Measurements from ENCODE around the gene AP2A1. TPM values are rescaled to one million over a fixed set of nuclear protein-coding genes. Genes with fewer than 3 reads are reported as not detected.

AP2A1 gene
- total and polyA plus RNA-seq, 2 of the 13 experiments (the other 11 are each of a cell fraction or from before 2014, with no cell fraction given) = 22.7 to 39.7 TPM

DNA sequence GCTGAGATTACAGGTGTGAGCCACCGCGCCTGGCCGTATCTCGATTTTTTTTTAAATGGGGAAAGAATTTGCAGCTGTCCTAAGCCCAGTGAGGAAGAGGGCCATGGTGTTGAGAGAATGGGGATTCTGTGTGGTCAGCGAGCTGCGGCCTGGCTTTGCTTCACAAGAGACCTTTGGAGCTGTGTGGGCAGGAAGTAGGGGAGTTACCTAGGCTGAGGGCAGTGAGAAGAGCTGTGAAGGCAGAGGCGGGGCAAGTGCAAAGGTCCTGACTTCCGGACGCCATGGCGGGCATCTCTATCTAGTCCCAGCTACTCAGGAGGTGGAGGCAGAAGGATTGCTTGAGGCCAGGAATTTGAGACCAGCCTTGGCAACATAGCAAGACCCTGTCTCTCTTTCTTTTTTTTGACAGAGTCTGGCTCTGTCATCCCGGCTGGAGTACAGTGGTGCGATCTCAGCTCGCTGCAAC is 4.9 kb downstream of the AP2A1 start (continued):
- 0 out of 2 replicates have a peak, but pooled peaks have one; percentile 68 for TF ChIP-seq MEIS1 (CRISPR knock-in tag; IDR thresholded peaks at IDR 0.05; ENCODE audit: borderline replicate concordance)
- no peak for TF ChIP-seq ZNF562 (CRISPR knock-in tag; IDR thresholded peaks at IDR 0.05; ENCODE audit: borderline replicate concordance)
- TF ChIP-seq POLR2A (IDR thresholded peaks at IDR 0.05; ENCODE audit: insufficient read depth in 1 of 2, low read depth in 2 of 2, low read length in 2 of 2) = peak; percentile 52 to 61; a peak in 3 of 4 replicates
- no peak for TF ChIP-seq SMAD1 (CRISPR knock-in tag; IDR thresholded peaks at IDR 0.05; ENCODE audit: borderline replicate concordance, low read depth)
- TF ChIP-seq NFIC (IDR thresholded peaks at IDR 0.05; ENCODE audit: low read length) = no peak
- no peak for TF ChIP-seq FOXM1 (CRISPR knock-in tag; IDR thresholded peaks at IDR 0.05)
- no peak for TF ChIP-seq PCBP1 (IDR thresholded peaks at IDR 0.05; ENCODE audit: borderline replicate concordance, low read depth, low read length)
- TF ChIP-seq, protein P1, sequence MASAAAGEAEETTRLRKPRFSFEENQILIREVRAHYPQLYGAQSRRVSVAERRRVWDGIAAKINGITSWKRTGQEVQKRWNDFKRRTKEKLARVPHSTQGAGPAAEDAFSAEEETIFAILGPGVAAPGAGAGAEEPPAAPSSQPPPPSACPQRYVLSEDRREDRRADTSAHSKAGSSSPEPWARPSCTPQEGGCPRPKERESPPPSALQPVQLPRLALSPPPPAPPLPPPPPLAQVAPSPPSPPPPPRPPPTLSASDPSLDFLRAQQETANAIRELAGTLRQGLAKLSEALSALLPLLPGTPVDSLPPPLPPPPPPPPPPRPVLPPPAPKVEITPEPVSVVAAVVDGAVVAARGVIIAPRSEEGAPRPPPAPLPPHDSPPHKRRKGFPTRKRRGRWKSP (CRISPR knock-in tag; IDR thresholded peaks at IDR 0.05) = no peak
- TF ChIP-seq JARID2 (CRISPR knock-in tag; IDR thresholded peaks at IDR 0.05; ENCODE audit: insufficient replicate concordance) = no peak
- no peak; the same call in 1 of the 2 replicates for TF ChIP-seq ZBTB7A (CRISPR knock-in tag; IDR thresholded peaks at IDR 0.05)
- peak; percentile 34; the same call in 1 of the 2 replicates for TF ChIP-seq KMT2A (CRISPR knock-in tag; IDR thresholded peaks at IDR 0.05)
- no peak for TF ChIP-seq ZBTB42 (CRISPR knock-in tag; IDR thresholded peaks at IDR 0.05)
- no peak for TF ChIP-seq ZNF331 (CRISPR knock-in tag; IDR thresholded peaks at IDR 0.05)
- TF ChIP-seq, protein P2, sequence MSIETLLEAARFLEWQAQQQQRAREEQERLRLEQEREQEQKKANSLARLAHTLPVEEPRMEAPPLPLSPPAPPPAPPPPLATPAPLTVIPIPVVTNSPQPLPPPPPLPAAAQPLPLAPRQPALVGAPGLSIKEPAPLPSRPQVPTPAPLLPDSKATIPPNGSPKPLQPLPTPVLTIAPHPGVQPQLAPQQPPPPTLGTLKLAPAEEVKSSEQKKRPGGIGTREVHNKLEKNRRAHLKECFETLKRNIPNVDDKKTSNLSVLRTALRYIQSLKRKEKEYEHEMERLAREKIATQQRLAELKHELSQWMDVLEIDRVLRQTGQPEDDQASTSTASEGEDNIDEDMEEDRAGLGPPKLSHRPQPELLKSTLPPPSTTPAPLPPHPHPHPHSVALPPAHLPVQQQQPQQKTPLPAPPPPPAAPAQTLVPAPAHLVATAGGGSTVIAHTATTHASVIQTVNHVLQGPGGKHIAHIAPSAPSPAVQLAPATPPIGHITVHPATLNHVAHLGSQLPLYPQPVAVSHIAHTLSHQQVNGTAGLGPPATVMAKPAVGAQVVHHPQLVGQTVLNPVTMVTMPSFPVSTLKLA (IDR thresholded peaks at IDR 0.05) = no peak
- no peak for TF ChIP-seq ATRX (CRISPR knock-in tag; IDR thresholded peaks at IDR 0.05; ENCODE audit: borderline replicate concordance)
- TF ChIP-seq, protein P3, sequence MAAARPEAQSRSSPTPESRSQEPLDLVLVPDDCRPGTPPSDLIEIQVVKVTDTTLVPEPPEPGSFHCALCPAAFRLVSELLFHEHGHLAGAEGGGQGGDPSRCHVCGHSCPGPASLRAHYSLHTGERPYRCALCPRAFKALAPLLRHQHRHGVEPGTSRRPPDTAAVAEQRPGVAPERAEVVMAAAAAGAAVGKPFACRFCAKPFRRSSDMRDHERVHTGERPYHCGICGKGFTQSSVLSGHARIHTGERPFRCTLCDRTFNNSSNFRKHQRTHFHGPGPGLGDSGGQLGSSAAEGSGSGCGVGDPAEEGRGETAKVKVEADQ (CRISPR knock-in tag; IDR thresholded peaks at IDR 0.05; ENCODE audit: borderline replicate concordance) = 0 out of 2 replicates have a peak, but pooled peaks have one; percentile 59
- TF ChIP-seq ZNF678 (CRISPR knock-in tag; IDR thresholded peaks at IDR 0.05) = no peak
- TF ChIP-seq, protein P4, sequence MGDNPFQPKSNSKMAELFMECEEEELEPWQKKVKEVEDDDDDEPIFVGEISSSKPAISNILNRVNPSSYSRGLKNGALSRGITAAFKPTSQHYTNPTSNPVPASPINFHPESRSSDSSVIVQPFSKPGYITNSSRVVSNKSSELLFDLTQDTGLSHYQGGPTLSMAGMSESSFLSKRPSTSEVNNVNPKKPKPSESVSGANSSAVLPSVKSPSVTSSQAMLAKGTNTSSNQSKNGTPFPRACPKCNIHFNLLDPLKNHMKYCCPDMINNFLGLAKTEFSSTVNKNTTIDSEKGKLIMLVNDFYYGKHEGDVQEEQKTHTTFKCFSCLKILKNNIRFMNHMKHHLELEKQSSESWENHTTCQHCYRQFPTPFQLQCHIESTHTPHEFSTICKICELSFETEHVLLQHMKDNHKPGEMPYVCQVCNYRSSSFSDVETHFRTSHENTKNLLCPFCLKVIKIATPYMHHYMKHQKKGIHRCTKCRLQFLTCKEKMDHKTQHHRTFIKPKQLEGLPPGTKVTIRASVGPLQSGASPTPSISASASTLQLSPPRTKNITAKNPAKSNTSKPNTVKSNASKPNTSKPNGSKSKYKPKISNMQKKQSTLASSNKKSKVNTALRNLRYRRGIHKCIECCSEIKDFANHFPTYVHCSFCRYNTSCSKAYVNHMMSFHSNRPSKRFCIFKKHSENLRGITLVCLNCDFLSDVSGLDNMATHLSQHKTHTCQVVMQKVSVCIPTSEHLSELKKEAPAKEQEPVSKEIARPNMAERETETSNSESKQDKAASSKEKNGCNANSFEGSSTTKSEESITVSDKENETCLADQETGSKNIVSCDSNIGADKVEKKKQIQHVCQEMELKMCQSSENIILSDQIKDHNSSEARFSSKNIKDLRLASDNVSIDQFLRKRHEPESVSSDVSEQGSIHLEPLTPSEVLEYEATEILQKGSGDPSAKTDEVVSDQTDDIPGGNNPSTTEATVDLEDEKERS (CRISPR knock-in tag; IDR thresholded peaks at IDR 0.05) = peak; percentile 40; the same call in 1 of the 2 replicates
- no peak for TF ChIP-seq TMF1 (CRISPR knock-in tag; IDR thresholded peaks at IDR 0.05; ENCODE audit: low read depth)
- 0 out of 2 replicates have a peak, but pooled peaks have one; percentile 33 for TF ChIP-seq ZNF138 (CRISPR knock-in tag; IDR thresholded peaks at IDR 0.05; ENCODE audit: low read depth)
- TF ChIP-seq SMYD3 (CRISPR knock-in tag; IDR thresholded peaks at IDR 0.05) = no peak
- peak; percentile 42; the same call in 1 of the 2 replicates for TF ChIP-seq RBFOX2 (IDR thresholded peaks at IDR 0.05; ENCODE audit: low read depth, low read length)
